T-helper 2 cell (primary cell): Measurements from ENCODE around the gene EHD3.
"Not testable (repeated sequence)": the region's sequence is repeated elsewhere in the genome, so short reads cannot be mapped to it uniquely, and the experiment has no call there.

ENCODE experiments used
- DNase-seq, 5 experiments: peaks; one replicate each; pipeline versions ENCODE4 v3.0.0 to v3.0.0-alpha.2; 2012 to 2022

EHD3 gene

GRCh38 chr2:31256611-31257382 is 22.8 kb downstream of the EHD3 start:
- no peak for DNase-seq

GRCh38 chr2:31258351-31258750 is 24.4 kb downstream of the EHD3 start:
- no peak for DNase-seq

GRCh38 chr2:31259075-31259474 is 25.1 kb downstream of the EHD3 start:
- no peak for DNase-seq

- DNase-seq, result no peak
Observed at GRCh38 chr2:31260870-31261269, 26.9 kb downstream of the EHD3 start.

- DNase-seq, result no peak
Observed at GRCh38 chr2:31263636-31264190, 29.8 kb downstream of the EHD3 start.

- no peak for DNase-seq
Observed at GRCh38 chr2:31265234-31265633, 31.3 kb downstream of the EHD3 start.

- DNase-seq, result no peak
Observed at GRCh38 chr2:31266804-31267203, 32.9 kb downstream of the EHD3 start.

- DNase-seq, result no peak
Observed at GRCh38 chr2:31267437-31268120, 33.6 kb downstream of the EHD3 start.

- DNase-seq, result no peak
Observed at GRCh38 chr2:31268344-31268743, 34.4 kb downstream of the EHD3 start.

- DNase-seq, result no peak
Observed at GRCh38 chr2:31269087-31269486, 35.1 kb downstream of the EHD3 start.

GRCh38 chr2:31270131-31270530 is 36.2 kb downstream of the EHD3 start:
- DNase-seq, result no peak

GRCh38 chr2:31270822-31271231 is 36.9 kb downstream of the EHD3 start:
- DNase-seq, result no peak

GRCh38 chr2:31271851-31272267 is 37.9 kb downstream of the EHD3 start:
- no peak for DNase-seq

GRCh38 chr2:31274401-31275075 is 40.6 kb downstream of the EHD3 start:
- DNase-seq, result no peak

GRCh38 chr2:31275976-31276375 is 42.0 kb downstream of the EHD3 start:
- no peak for DNase-seq

GRCh38 chr2:31277621-31278020 is 43.7 kb downstream of the EHD3 start:
- DNase-seq, result no peak

GRCh38 chr2:31282634-31283033 is 48.7 kb downstream of the EHD3 start:
- DNase-seq, result no peak

- not testable (repeated sequence) for DNase-seq
Observed at GRCh38 chr2:31283193-31283919, 49.4 kb downstream of the EHD3 start.

- no peak for DNase-seq
Observed at GRCh38 chr2:31284107-31284506, 50.2 kb downstream of the EHD3 start.

GRCh38 chr2:31286230-31286629 is 52.3 kb downstream of the EHD3 start:
- no peak for DNase-seq

- no peak for DNase-seq
Observed at GRCh38 chr2:31286961-31287550, 53.1 kb downstream of the EHD3 start.

- no peak for DNase-seq
Observed at GRCh38 chr2:31287654-31288053, 53.7 kb downstream of the EHD3 start.
